Activated T-helper 2 cell treated with anti-CD3 and anti-CD28 coated beads, Interferon-gamma antibody, Interleukin-2, Interleukin-4, amounts not matched to agents 10 μg/mL and 5 μg/mL and 100 μg/mL, durations not matched to agents 14 hours and 24 hours and 36 hours (primary cell): ENCODE data around the gene MYLK2. TPM values are rescaled to one million over a fixed set of nuclear protein-coding genes. Genes with fewer than 3 reads are reported as not detected.
"Not testable (repeated sequence)": the region's sequence is repeated elsewhere in the genome, so short reads cannot be mapped to it uniquely, and the experiment has no call there.

Experiments
- DNase-seq: peaks from one replicate; pipeline ENCODE4 v3.0.0; 2021; ENCODE audit warnings: low spot score
- H3K27ac Mint-ChIP-seq: one replicate; pipeline ENCODE4 v1.8.0; 2021; ENCODE audit warnings: mixed read lengths
- H3K27me3 Mint-ChIP-seq: one replicate; pipeline ENCODE4 v1.8.0; 2021; ENCODE audit warnings: low read depth, mixed read lengths
- H3K36me3 Mint-ChIP-seq: one replicate; pipeline ENCODE4 v1.8.0; 2021; ENCODE audit warnings: low read depth, mixed read lengths
- H3K4me1 Mint-ChIP-seq: one replicate; pipeline ENCODE4 v1.8.0; 2021; ENCODE audit warnings: low read depth, mixed read lengths
- H3K4me3 Mint-ChIP-seq: one replicate; pipeline ENCODE4 v1.8.0; 2021; ENCODE audit warnings: low read depth, mild to moderate bottlenecking, moderate library complexity, mixed read lengths
- H3K9me3 Mint-ChIP-seq: one replicate; pipeline ENCODE4 v1.8.0; 2021; ENCODE audit warnings: mixed read lengths
- intact Hi-C: fragments of 100-400 bp; cut with micrococcal nuclease; formaldehyde crosslinking; loops from one replicate; pipeline ENCODE4 v1.15.1; 2023
- total RNA-seq: library from RNA; stranded (reverse); gene quantifications from 2 replicates; pipeline ENCODE4 v1.2.3, GENCODE V29; 2022

The MYLK2 gene
- total RNA-seq, 1 donor from 2014 or later: 0.27 TPM

DNA sequence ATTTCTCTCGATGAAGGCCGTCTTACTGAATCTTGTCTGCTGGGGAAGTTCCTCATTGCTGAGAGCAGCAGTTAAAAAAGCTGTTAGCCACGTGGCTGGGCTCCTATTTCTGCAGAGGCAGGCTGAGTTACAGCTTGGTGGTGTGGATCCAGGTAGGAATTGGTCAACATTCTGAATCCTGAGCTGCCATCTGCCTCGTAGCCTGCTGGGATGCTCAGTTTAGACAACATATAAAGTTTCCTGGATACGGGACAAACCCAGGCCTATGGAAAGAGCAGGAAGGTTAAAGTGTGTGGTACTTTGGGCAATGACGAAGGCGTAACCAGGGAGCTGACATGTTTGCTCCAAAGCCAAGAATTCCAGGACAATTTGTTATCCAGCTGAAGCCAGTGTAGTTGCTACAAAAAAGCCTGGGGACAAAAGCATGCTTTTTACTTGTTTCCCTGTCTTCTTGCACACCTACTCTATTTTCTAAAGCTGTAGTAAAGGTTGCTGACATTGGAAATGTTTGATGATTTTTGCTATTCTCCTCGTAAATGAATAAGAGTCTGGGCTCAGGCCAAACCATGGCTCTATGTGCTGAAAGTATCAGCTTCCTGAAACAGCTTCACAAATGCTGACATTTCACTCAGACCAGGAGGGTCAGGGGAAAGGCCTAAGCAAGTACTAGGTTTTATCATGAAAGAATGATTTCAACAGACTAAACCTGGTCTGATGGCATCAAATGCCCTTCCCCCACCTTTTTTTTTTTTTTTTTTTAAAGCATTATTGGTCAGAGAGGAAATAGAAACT, 12.4 kb upstream of the MYLK2 start:
- peaks cover 38% of the 10 kb centered on the region for H3K36me3 Mint-ChIP-seq
- intact Hi-C loops: no loop called here
- H3K4me3 Mint-ChIP-seq: no peak overlapping the region
- no peak overlapping the region for H3K27ac Mint-ChIP-seq
- no peaks in the 10 kb centered on the region for H3K27me3 Mint-ChIP-seq
- H3K9me3 Mint-ChIP-seq: no peaks in the 10 kb centered on the region
- no peak for DNase-seq
- peaks cover 16% of the 10 kb centered on the region for H3K4me1 Mint-ChIP-seq

DNA sequence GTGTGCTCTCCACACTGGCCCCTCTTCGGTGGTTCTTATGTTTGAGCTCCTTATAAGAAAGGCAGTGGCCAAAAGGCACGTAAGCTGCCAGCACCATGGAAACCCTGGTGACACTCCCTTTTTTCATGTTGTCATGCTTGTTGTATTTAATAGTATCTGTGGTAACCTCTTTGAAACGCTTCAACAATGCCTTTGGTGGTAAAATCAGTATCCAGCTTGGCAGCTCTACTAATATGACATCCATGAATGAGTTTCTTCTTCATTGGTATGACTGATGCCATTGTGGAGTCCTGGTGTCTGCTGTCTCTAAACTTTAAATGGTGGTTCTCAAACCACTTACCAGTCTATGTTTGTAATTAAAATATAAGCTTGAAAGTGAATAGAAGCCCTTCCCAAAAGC, 10.7 kb upstream of the MYLK2 start:
- Mint-ChIP-seq H3K27ac (no peak overlapping the region), H3K4me3 (no peak overlapping the region), H3K9me3 (no peaks in the 10 kb centered on the region), H3K27me3 (no peaks in the 10 kb centered on the region), H3K36me3 (peaks cover 23% of the 10 kb centered on the region), H3K4me1 (peaks cover 13% of the 10 kb centered on the region)
- intact Hi-C loops: no loop called here
- DNase-seq: no peak

DNA sequence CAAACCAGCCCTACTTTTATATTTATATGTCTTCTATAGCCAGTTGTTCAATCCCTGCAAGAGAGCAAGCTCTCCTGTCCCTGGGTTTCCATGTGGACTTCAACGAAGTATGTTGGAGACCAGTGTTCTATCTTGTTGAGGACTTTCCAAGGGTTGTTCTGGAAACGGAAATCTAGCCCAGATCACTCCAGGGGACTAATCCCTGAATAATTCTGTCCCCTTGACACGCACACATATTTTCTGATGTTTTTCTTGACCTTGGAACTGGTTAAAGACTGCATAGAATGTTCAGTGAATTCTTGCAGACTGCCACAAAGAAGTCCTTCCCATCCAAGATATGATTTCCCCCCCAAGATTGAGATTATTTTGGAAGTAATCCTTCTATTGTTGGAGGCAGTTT, 9.5 kb upstream of the MYLK2 start:
- no peak for DNase-seq
- H3K4me1 Mint-ChIP-seq: peaks cover 6% of the 10 kb centered on the region
- no peaks in the 10 kb centered on the region for H3K27me3 Mint-ChIP-seq
- H3K27ac Mint-ChIP-seq: no peak overlapping the region
- no peaks in the 10 kb centered on the region for H3K9me3 Mint-ChIP-seq
- H3K4me3 Mint-ChIP-seq: no peak overlapping the region
- intact Hi-C loops: no loop called here
- peaks cover 14% of the 10 kb centered on the region for H3K36me3 Mint-ChIP-seq

DNA sequence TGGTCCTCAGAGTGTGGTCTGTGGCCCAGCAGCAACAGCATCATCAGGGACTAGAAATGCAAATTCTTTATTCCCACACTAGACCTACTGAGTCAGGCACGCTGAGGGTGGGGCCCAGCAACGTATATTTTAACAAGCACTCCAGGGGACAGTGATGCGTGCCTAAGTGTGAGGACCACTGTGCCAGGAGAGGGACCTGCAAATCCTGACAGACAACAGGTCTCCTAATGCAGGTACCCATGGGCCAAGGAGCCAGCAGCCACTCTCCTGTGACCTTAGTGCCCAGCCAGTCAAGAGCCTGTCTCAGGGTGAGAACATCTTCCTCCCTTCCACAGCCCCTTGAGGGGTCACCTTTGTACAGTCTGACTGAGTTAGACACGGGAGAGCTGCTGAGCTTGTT, 8.0 kb upstream of the MYLK2 start:
- H3K9me3 Mint-ChIP-seq: no peaks in the 10 kb centered on the region
- H3K36me3 Mint-ChIP-seq: peaks cover 8% of the 10 kb centered on the region
- no peak overlapping the region for H3K27ac Mint-ChIP-seq
- intact Hi-C loops: no loop called here
- no peak for DNase-seq
- H3K27me3 Mint-ChIP-seq: no peaks in the 10 kb centered on the region
- peaks cover 6% of the 10 kb centered on the region for H3K4me1 Mint-ChIP-seq
- no peak overlapping the region for H3K4me3 Mint-ChIP-seq

DNA sequence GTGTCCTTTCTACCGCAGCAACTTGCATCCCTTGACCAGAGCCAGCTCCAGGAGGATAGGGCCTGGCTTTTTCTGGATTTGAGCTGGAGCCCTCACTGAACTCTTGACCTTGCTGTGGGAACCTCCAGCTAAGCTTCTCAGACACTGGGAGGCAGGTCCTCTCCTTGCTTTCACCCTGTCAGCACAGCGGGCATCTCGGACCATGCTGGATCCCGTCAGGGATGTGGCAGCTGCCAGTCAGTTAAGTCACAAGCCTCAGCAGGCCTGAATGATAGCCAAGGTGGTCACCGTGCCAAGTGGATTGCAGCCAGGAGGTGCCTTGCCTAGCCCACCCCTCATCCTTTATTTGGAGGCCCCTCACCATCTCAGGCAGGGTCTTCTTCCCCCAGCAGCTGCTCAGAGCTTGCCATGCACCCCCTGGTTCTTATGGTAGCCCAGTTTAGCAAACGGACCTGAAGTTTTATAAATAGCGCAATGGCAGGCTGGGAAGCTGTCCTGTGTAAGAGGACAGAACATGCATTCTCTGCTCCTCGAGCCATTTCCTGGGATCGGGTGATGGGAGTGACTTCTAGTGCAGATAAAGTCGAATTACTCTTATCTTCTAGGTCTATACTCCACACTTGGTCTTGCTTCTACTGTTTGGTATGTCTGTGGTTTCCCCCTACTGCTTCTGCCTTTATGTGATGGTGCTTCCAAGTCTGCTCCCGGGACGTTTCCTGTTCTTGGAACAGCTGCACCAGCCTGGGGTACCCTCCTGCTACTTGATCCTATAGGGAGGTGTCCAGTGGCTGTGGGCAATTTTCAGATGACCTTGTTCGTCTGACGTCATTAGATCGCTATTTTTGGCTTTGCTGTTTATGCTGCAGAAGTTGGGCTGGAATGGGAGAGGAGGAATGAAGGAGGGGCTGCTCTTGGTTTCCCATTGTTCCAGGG, 7.1 kb upstream of the MYLK2 start:
- peaks cover 3% of the 10 kb centered on the region for H3K36me3 Mint-ChIP-seq
- no peaks in the 10 kb centered on the region for H3K27me3 Mint-ChIP-seq
- H3K4me1 Mint-ChIP-seq: peaks cover 3% of the 10 kb centered on the region
- DNase-seq: no peak
- no peak overlapping the region for H3K4me3 Mint-ChIP-seq
- intact Hi-C loops: no loop called here
- no peak overlapping the region for H3K27ac Mint-ChIP-seq
- H3K9me3 Mint-ChIP-seq: no peaks in the 10 kb centered on the region

DNA sequence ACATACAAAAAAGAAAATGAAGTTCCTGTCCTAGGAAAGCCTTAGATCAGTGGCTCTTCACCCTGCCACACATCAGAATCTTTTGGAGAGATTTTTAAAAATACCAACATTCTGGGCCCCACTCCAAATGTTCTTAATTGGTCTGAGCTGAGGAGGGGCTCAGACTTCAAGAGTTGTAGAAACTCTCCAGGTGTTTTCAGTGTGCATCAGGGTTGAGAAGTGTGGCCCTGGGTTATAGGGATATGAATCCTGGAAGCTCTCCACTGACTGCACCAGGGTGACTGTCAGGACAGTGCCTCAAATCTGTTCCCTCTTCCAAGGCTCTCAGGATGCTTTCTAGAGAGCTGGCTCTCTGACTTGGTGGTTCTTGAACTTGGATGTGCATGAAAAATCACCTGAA, 5.5 kb upstream of the MYLK2 start:
- DNase-seq: no peak
- Mint-ChIP-seq H3K27ac (no peak overlapping the region), H3K36me3 (no peaks in the 10 kb centered on the region), H3K4me1 (peaks cover 3% of the 10 kb centered on the region), H3K27me3 (no peaks in the 10 kb centered on the region), H3K9me3 (no peaks in the 10 kb centered on the region), H3K4me3 (no peak overlapping the region)
- intact Hi-C loops: no loop called here

DNA sequence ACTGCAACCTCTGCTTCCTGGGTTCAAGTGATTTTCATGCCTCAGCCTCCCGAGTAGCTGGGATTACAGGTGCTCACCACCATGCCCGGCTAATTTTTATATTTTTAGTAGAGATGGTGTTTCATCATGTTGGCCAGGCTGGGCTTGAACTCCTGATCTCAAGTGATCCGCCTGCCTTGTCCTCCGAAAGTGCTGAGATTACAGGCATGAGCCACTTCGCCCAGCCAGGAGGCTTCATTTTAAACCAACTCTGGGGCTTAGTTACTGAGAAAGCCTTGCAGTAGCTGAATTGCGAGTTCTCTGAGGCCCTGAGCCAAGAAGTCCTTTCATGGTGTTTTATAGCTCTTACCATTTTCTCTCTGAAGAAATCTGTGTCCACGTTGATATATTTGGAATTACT, 5.0 kb upstream of the MYLK2 start:
- intact Hi-C loops, H3K4me1 Mint-ChIP-seq, H3K4me3 Mint-ChIP-seq, H3K27ac Mint-ChIP-seq, H3K27me3 Mint-ChIP-seq, H3K36me3 Mint-ChIP-seq, H3K9me3 Mint-ChIP-seq, DNase-seq: not testable (repeated sequence)

DNA sequence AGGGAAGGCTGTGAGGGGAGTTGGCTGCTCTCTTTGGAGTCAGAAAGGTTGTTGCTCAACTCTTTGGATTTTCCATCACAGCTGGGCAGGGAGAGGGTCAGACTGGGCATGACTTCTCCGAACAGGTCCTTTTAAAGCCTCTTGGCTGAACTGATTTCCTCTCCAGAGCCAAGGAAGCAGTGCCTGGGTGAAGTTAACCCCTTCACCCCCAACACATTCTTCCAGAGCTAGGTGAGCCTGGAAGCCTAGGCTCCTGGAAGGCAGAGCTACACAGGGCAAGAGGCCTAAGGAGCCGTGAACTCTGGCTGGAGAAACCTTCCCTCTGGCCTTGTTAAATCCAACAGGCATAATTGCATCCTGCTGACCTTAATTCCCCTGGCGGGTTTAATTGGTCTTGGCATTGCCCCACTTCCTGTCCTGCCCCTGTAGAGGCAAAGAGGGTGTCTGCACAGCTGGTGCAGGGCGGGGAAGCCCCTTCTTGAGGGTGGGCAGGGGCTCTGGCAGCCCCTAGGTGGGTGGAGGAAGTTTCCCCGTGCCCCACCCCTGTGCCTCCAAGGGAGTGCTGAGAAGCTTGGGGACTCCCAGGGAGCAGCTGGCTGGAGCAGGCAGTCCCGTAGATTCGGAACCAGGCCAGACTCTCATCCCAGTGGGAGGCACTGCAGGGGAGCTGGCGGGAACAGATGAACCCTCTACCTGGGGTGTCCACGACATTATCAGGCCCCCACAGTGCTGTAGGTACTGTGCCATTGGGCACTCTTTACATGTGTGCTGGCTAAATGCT, 3.6 kb upstream of the MYLK2 start:
- no peaks in the 10 kb centered on the region for H3K27me3 Mint-ChIP-seq
- no peak for DNase-seq
- no peak overlapping the region for H3K4me3 Mint-ChIP-seq
- H3K27ac Mint-ChIP-seq: no peak overlapping the region
- intact Hi-C loops: no loop called here
- no peaks in the 10 kb centered on the region for H3K36me3 Mint-ChIP-seq
- no peaks in the 10 kb centered on the region for H3K9me3 Mint-ChIP-seq
- no peaks in the 10 kb centered on the region for H3K4me1 Mint-ChIP-seq

DNA sequence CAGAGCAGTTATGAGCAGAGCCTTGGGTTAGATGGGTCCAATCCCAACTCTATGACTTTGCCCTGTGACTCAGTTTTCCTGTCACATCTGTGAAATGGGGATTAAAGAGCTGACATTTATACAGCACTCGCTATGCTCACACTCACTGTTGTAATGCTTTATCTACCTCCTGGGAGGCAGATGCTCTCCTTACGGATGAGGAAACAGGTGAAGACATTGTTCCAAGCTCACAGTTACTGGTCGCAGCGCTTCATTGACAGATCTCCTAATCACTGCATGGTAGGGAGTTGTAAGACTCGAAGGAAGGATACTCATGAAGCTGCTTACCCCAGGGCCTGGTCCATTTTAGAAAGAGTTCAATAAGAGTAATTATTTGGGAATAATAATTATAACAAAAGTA, 2.9 kb upstream of the MYLK2 start:
- no peak overlapping the region for H3K27ac Mint-ChIP-seq
- no peaks in the 10 kb centered on the region for H3K4me1 Mint-ChIP-seq
- no peaks in the 10 kb centered on the region for H3K36me3 Mint-ChIP-seq
- intact Hi-C loops: no loop called here
- H3K4me3 Mint-ChIP-seq: no peak overlapping the region
- H3K27me3 Mint-ChIP-seq: no peaks in the 10 kb centered on the region
- DNase-seq: no peak
- H3K9me3 Mint-ChIP-seq: no peaks in the 10 kb centered on the region

DNA sequence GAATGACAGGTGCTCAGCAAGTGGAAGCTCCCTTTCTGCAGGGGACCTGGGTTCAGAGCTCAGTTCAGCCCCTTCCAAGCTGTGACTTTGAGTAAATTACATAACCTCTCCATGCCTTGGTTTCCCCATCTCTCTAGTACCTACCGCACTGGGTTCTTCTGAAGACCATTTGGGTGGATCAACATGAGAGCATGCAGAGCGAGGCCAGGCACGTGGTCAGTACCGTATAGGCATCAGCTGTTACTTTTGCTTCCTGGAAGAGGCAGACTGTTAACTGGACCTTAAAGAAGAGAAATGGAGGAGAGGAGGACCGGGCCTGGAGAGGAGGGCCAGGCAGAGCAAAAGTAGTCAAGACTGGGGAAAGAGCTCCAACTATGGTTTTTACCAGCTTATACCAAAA, 1.7 kb upstream of the MYLK2 start:
- no peak for DNase-seq
- H3K27me3 Mint-ChIP-seq: no peaks in the 10 kb centered on the region
- H3K9me3 Mint-ChIP-seq: no peaks in the 10 kb centered on the region
- intact Hi-C loops: no loop called here
- no peaks in the 10 kb centered on the region for H3K36me3 Mint-ChIP-seq
- H3K27ac Mint-ChIP-seq: no peak overlapping the region
- no peak overlapping the region for H3K4me3 Mint-ChIP-seq
- peaks cover 2% of the 10 kb centered on the region for H3K4me1 Mint-ChIP-seq

DNA sequence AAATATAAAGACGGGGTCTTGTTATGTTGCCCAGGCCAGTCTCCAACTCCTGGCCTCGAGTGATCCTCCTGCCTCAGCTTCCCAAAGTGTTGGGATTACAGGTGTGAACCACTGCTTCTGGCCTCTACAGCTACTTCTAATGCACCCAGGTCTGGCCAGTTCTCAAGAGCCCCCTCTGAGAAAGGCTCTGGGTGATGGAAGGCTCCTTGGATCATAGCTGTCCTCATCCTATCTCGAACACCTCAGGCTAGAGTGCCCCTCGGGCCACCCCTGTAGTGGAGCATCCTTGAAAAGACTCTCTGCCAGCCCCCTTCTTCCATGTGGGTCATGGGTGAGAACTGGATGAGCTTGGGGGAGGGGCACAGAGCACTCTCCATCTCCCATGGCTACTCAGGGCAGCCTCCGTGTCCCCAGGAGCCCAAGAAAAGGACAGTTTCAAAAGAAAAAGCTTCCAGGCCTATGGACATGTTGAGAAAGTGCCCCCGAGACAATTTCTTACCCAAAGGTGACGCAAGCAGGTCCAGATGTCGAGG, 714 bp upstream of the MYLK2 start:
- no peak overlapping the region for H3K27ac Mint-ChIP-seq
- no peak overlapping the region for H3K4me3 Mint-ChIP-seq
- H3K27me3 Mint-ChIP-seq: no peaks in the 10 kb centered on the region
- peaks cover 5% of the 10 kb centered on the region for H3K4me1 Mint-ChIP-seq
- H3K9me3 Mint-ChIP-seq: no peaks in the 10 kb centered on the region
- DNase-seq: no peak
- no peaks in the 10 kb centered on the region for H3K36me3 Mint-ChIP-seq
- intact Hi-C loops: no loop called here

DNA sequence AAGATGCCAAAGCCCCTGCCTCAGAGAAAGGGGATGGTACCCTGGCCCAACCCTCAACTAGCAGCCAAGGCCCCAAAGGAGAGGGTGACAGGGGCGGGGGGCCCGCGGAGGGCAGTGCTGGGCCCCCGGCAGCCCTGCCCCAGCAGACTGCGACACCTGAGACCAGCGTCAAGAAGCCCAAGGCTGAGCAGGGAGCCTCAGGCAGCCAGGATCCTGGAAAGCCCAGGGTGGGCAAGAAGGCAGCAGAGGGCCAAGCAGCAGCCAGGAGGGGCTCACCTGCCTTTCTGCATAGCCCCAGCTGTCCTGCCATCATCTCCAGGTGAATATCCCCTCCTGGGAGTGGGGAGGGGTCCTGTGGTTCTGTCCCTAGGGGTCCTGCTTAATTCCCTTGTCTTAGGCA, 1.1 kb downstream of the MYLK2 start:
- intact Hi-C loops: loop anchor here (10.0 kb wide), 1 partner anchor 135 kb away; the partner anchor contains the start of gene PDRG1

More for the DNA sequence above, 1.1 kb downstream of the MYLK2 start:
- no peak for DNase-seq
- Mint-ChIP-seq H3K4me3 (no peak overlapping the region), H3K27me3 (no peaks in the 10 kb centered on the region), H3K36me3 (no peaks in the 10 kb centered on the region), H3K9me3 (no peaks in the 10 kb centered on the region), H3K4me1 (peaks cover 5% of the 10 kb centered on the region), H3K27ac (no peak overlapping the region)
